ENCODE measurements around the gene CACNA2D3.

CACNA2D3 gene

DNA sequence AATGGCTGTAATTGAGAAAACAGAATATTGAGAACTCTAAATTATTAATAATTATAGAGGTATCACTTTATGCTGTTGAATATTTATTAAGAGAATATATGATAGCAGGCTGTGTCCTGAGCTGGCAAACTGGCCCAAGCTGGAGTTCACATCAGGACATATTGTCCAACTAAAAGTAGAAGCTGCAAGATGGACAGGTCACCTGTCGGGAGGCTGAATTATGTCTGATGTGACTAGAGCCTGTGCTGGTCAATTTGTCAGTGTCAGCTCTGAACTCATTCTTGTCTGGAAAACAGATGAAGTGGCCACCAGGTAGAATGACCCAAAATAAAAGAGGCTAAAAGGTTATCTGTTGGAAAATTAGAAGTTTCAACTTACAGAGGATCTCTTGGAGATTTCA, 413.3 kb downstream of the CACNA2D3 start:
- H3K4me3 Mint-ChIP-seq: no peak overlapping the region
- no peaks in the 10 kb centered on the region for H3K4me1 Mint-ChIP-seq
- H3K36me3 Mint-ChIP-seq (ENCODE audit: low read depth): no peaks in the 10 kb centered on the region
- H3K9me3 Mint-ChIP-seq: no peaks in the 10 kb centered on the region
- H3K27ac Mint-ChIP-seq: no peak overlapping the region
- H3K27me3 Mint-ChIP-seq: peaks cover 2% of the 10 kb centered on the region
- no peak for DNase-seq
- no peak for ATAC-seq

DNA sequence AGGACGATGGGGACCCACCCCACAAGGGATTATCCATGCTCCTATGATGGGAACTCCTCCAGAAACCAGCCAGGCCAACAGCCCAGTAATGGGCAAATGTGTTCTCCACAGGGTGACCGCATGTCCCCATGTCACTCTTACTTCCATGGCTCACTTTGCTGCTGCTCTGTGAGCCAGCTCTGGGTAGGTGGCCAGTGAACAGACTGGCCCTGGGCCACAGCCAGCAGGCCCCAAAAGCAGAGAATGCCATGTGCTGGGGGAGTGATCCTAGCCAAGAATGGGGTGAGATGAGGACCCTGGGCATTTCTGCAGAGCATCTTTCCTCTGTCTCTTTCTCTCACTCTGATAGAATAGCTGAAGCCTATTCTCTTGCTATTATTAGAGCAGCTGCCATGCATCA, 414.1 kb downstream of the CACNA2D3 start:
- DNase-seq: no peak
- no peaks in the 10 kb centered on the region for H3K36me3 Mint-ChIP-seq (ENCODE audit: low read depth)
- no peak overlapping the region for H3K27ac Mint-ChIP-seq
- no peak for ATAC-seq
- H3K27me3 Mint-ChIP-seq: peaks cover 2% of the 10 kb centered on the region
- H3K4me3 Mint-ChIP-seq: no peak overlapping the region
- no peaks in the 10 kb centered on the region for H3K4me1 Mint-ChIP-seq
- no peaks in the 10 kb centered on the region for H3K9me3 Mint-ChIP-seq

DNA sequence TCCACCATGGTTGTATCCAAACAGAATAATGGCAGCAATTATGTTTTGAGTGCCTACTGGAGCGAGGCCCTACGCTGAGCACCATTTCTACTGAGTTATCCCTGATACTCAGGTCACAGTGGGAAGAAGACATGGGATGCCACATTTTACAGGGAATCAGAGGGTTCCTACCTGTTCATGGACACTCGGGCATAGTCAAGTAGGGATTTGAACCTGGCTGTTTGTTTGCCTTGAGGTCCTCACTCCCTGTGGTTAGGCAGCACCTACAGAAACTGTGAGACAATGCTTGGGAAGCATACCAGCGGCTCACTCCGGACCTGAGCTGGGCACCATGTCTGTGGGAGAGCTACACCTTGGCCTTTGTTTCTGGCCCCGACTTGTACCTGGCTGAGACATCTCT, 415.2 kb downstream of the CACNA2D3 start:
- Mint-ChIP-seq H3K27ac (no peak overlapping the region), H3K27me3 (peaks cover 2% of the 10 kb centered on the region), H3K36me3 (ENCODE audit: low read depth) (no peaks in the 10 kb centered on the region), H3K4me1 (no peaks in the 10 kb centered on the region), H3K4me3 (no peak overlapping the region), H3K9me3 (no peaks in the 10 kb centered on the region)
- ATAC-seq (no peak), DNase-seq (no peak)

GRCh38 chr3:54538346-54538745, 416.0 kb downstream of the CACNA2D3 start:
- Mint-ChIP-seq H3K27ac (no peak overlapping the region), H3K27me3 (peaks cover 2% of the 10 kb centered on the region), H3K9me3 (no peaks in the 10 kb centered on the region), H3K36me3 (ENCODE audit: low read depth) (peaks cover 2% of the 10 kb centered on the region), H3K4me1 (no peaks in the 10 kb centered on the region), H3K4me3 (no peak overlapping the region)
- ATAC-seq (no peak), DNase-seq (no peak)

GRCh38 chr3:54541369-54541768, 419.0 kb downstream of the CACNA2D3 start:
- Mint-ChIP-seq H3K27me3 (no peaks in the 10 kb centered on the region), H3K4me1 (no peaks in the 10 kb centered on the region), H3K9me3 (no peaks in the 10 kb centered on the region), H3K4me3 (no peak overlapping the region), H3K27ac (no peak overlapping the region), H3K36me3 (ENCODE audit: low read depth) (peaks cover 2% of the 10 kb centered on the region)
- no peak for DNase-seq
- ATAC-seq: no peak

GRCh38 chr3:54543446-54543845, 421.1 kb downstream of the CACNA2D3 start:
- Mint-ChIP-seq H3K4me1 (no peaks in the 10 kb centered on the region), H3K4me3 (no peak overlapping the region), H3K36me3 (ENCODE audit: low read depth) (peaks cover 2% of the 10 kb centered on the region), H3K9me3 (no peaks in the 10 kb centered on the region), H3K27me3 (no peaks in the 10 kb centered on the region), H3K27ac (no peak overlapping the region)
- no peak for DNase-seq
- no peak for ATAC-seq

GRCh38 chr3:54547051-54547450, 424.7 kb downstream of the CACNA2D3 start:
- DNase-seq: no peak
- Mint-ChIP-seq H3K9me3 (no peaks in the 10 kb centered on the region), H3K27me3 (no peaks in the 10 kb centered on the region), H3K36me3 (ENCODE audit: low read depth) (peaks cover 2% of the 10 kb centered on the region), H3K27ac (no peak overlapping the region), H3K4me3 (no peak overlapping the region), H3K4me1 (no peaks in the 10 kb centered on the region)
- ATAC-seq: no peak

DNA sequence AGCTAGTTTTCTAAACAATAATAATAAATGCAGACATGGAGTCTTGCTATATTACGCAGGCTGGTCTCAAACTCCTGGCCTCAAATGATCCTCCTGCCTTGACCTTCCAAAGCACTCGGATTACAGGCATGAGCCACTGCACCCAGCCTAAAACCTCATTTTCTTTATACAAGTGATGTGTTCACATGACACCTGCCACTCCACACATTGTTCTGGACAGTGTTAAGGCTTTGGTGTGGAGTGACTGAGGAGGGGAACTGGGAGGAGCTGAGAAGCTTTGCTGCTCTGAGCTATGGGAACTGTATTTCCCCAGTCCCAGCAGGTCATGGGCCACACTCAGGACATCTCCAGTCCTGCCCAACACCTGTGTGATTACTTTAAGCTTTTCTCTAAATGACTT, 425.5 kb downstream of the CACNA2D3 start:
- H3K4me1 Mint-ChIP-seq: no peaks in the 10 kb centered on the region
- no peak for DNase-seq
- ATAC-seq: no peak
- H3K9me3 Mint-ChIP-seq: no peaks in the 10 kb centered on the region
- H3K36me3 Mint-ChIP-seq (ENCODE audit: low read depth): peaks cover 2% of the 10 kb centered on the region
- H3K27ac Mint-ChIP-seq: no peak overlapping the region
- H3K27me3 Mint-ChIP-seq: no peaks in the 10 kb centered on the region
- H3K4me3 Mint-ChIP-seq: no peak overlapping the region

DNA sequence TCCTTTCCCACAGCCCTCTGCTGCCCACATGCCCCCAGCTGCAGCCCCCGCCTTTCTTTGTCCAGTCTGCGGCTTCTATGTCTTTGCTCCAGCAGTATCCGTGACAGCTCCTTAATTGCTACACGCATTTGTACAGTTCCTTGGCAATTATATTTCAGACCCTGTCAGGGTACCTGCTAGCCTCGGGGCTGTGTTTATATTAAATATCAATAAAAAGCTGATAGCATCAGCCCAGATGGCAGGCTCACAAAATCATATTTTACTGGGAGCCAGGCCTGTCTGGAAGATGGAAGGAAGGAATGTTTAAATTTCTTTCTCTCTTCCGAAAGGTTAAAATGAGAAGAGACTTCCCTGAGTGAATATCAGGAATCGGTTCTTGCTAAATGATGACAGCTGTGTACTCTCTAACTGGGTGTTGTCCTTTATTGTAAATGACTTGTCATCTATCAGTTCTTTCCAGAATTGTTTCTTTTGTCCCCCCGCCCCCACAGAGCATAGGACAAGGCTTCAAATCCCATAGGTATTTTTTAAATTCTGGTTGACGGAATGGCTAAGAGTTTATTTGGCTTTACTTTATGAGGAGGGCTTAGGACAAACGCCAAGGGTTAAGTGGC, 427.4 kb downstream of the CACNA2D3 start:
- no peak overlapping the region for H3K27ac Mint-ChIP-seq
- no peak for DNase-seq
- no peak for ATAC-seq
- H3K36me3 Mint-ChIP-seq (ENCODE audit: low read depth): no peaks in the 10 kb centered on the region
- no peaks in the 10 kb centered on the region for H3K9me3 Mint-ChIP-seq
- H3K4me3 Mint-ChIP-seq: no peak overlapping the region
- no peaks in the 10 kb centered on the region for H3K27me3 Mint-ChIP-seq
- H3K4me1 Mint-ChIP-seq: no peaks in the 10 kb centered on the region

- no peaks in the 10 kb centered on the region for H3K4me1 Mint-ChIP-seq
- ATAC-seq: no peak
- no peaks in the 10 kb centered on the region for H3K9me3 Mint-ChIP-seq
- H3K27ac Mint-ChIP-seq: no peak overlapping the region
- no peaks in the 10 kb centered on the region for H3K36me3 Mint-ChIP-seq (ENCODE audit: low read depth)
- DNase-seq: no peak
- H3K4me3 Mint-ChIP-seq: no peak overlapping the region
- H3K27me3 Mint-ChIP-seq: no peaks in the 10 kb centered on the region
Measured at GRCh38 chr3:54550221-54550977, 428.0 kb downstream of the CACNA2D3 start.

DNA sequence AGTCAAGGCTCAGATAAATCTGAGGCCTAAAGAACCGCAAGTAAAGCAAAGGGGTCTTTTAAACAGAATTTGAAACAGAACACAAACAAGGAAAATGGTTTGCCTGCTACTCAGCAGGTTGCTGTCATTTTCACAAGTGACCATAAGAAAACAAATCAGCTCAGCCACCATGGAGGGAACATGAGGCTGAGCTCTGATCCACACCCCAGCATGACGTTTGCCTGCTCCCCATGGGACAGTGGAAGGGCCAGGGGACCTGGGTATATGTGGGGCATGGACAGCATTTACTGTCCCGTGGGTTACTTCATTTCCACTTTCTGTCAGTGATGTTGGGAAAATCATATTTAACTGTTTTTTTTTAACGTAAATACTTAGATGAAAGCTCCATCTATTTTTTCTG, 434.3 kb downstream of the CACNA2D3 start:
- no peak overlapping the region for H3K4me3 Mint-ChIP-seq
- H3K27ac Mint-ChIP-seq: no peak overlapping the region
- DNase-seq (no peak), ATAC-seq (no peak)
- no peaks in the 10 kb centered on the region for H3K4me1 Mint-ChIP-seq
- no peaks in the 10 kb centered on the region for H3K36me3 Mint-ChIP-seq (ENCODE audit: low read depth)
- H3K9me3 Mint-ChIP-seq: no peaks in the 10 kb centered on the region
- no peaks in the 10 kb centered on the region for H3K27me3 Mint-ChIP-seq

GRCh38 chr3:54557538-54558428, 435.4 kb downstream of the CACNA2D3 start:
- H3K36me3 Mint-ChIP-seq (ENCODE audit: low read depth): no peaks in the 10 kb centered on the region
- ATAC-seq (no peak), DNase-seq (no peak)
- H3K27me3 Mint-ChIP-seq: no peaks in the 10 kb centered on the region
- no peak overlapping the region for H3K4me3 Mint-ChIP-seq
- no peaks in the 10 kb centered on the region for H3K4me1 Mint-ChIP-seq
- H3K27ac Mint-ChIP-seq: no peak overlapping the region
- H3K9me3 Mint-ChIP-seq: no peaks in the 10 kb centered on the region

DNA sequence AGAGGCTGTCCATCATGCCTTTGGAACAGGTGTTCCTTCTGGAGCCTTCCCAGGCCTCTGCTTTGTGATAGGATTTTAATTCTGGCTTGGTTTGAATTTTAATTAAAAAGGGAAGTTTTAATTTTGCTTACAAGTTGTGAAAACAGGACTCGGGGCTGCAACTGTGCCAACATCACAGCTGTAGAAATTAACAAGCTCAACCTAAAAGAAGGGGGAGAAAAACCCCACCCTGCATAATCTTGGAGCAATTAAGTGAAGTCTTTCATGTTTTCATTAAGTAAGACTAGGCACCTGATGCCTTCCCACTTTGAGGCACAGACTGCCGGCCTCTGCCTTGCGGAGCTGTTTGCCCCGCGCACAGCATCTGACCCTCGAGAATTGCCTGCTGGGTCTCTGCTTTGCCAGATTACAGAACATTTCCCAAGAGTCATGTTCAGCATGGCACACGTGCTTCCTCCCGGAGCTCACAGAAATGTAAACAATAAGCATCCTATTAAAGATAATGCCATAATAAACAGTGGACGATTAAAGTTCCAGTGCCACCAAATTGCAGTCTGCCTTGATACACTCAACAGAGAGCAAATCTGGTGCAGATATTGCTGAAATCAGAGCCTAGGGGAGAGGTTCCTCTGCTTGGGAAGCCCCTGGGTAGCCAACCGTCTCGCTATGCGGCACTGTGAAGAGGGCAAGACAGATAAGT, 441.3 kb downstream of the CACNA2D3 start:
- Mint-ChIP-seq H3K4me1 (no peaks in the 10 kb centered on the region), H3K4me3 (no peak overlapping the region), H3K9me3 (no peaks in the 10 kb centered on the region), H3K36me3 (ENCODE audit: low read depth) (no peaks in the 10 kb centered on the region), H3K27ac (no peak overlapping the region), H3K27me3 (peaks cover 3% of the 10 kb centered on the region)
- ATAC-seq (no peak), DNase-seq (no peak)

DNA sequence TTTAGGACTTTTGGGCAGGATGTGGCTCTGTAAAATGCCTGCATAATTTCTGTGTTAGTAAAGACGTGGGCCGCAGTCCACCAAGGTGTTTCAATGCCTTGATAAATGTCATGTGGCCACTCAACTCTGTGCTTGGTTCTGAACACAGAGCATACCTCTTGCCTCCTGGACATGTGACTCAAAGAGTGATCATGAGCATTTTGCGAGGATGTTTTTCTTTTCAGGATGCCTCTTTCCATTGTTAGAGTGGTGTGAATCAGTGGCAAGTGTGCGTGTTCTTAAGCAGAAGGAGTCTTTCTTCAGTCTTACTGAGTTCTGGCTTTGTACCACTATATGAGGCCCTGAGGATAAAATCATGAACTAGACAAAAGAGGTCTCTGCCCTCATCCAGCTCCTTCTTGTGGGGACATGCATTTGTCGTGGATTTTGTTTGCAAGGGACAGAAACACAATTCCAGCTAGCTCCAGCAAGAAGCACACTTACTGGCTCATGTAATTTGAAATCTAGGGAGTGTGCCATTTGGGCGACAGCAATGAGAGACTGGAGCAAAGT, 442.1 kb downstream of the CACNA2D3 start:
- no peak for ATAC-seq
- Mint-ChIP-seq H3K4me1 (no peaks in the 10 kb centered on the region), H3K36me3 (ENCODE audit: low read depth) (no peaks in the 10 kb centered on the region), H3K4me3 (no peak overlapping the region), H3K9me3 (no peaks in the 10 kb centered on the region), H3K27me3 (peaks cover 3% of the 10 kb centered on the region), H3K27ac (no peak overlapping the region)
- DNase-seq: no peak

All from activated naive CD8-positive, alpha-beta T cell treated with anti-CD3 and anti-CD28 coated beads, Interleukin-2, amount 50 U/mL, for 24 hours (primary cell).